NB4 (cell line): Measurements from ENCODE around the gene LSM4.

Experiments
- CTCF ChIP-seq: IDR thresholded peaks from one replicate; pipeline ENCODE4 v1.5.1; 2012; ENCODE audit warnings: low read depth, low read length
- MAX ChIP-seq: IDR thresholded peaks from 2 replicates; pipeline ENCODE4 v1.6.1; 2011; ENCODE audit warnings: low read depth, low read length
- MYC ChIP-seq: IDR thresholded peaks from 2 replicates; pipeline ENCODE4 v1.6.1; 2011; ENCODE audit warnings: low read depth, low read length
- POLR2A ChIP-seq: IDR thresholded peaks from 2 replicates; pipeline ENCODE4 v1.6.1; 2011; ENCODE audit warnings: mild to moderate bottlenecking; ENCODE audit not compliant: insufficient read length; ENCODE audit errors: extremely low read depth

GRCh38 chr19:18328340-18329034 lies 5.6 kb upstream of the LSM4 start:
- TF ChIP-seq CTCF (peak; percentile 91), MAX (peak; percentile 49), POLR2A (peak; percentile 18), MYC (peak; percentile 33; the same call in 1 of the 2 replicates)
